H1 (cell line): ENCODE measurements around the gene CMSS1. TPM values are rescaled to one million over a fixed set of nuclear protein-coding genes. Genes with fewer than 3 reads are reported as not detected.

Source experiments
- CTCF ChIA-PET: fragments of 300-600 bp; sonication (Branson Sonifier 250); formaldehyde crosslinking; loops from one replicate; lab custom pipeline; 2021; ENCODE audit not compliant: partially characterized antibody; lab: Charles Lee
- POLR2A ChIA-PET: fragments of 300-600 bp; sonication (Branson Sonifier 250); formaldehyde crosslinking; loops from one replicate; lab custom pipeline; 2021; ENCODE audit warnings: inconsistent platforms; ENCODE audit not compliant: partially characterized antibody; lab: Charles Lee
- DNase-seq, 2 experiments: peaks; one replicate each; pipeline versions ENCODE4 v3.0.0 to v3.0.0-alpha.2; 2010 to 2022; ENCODE audit warnings: low spot score in 2 of 2, low read depth in 1 of 2, mixed read lengths in 1 of 2
- FAIRE-seq: peaks from 2 replicates; lab custom pipeline; 2011; peaks lifted over from hg19 to GRCh38; lab: Jason Lieb, UNC
- H2AFZ ChIP-seq: 2 replicates; pipeline ENCODE4 v1.8.1; 2012; ENCODE audit warnings: low read length, inconsistent platforms
- H2AK5ac ChIP-seq: 2 replicates; pipeline ENCODE4 v1.6.1; 2013; ENCODE audit warnings: low read depth, low read length
- H2BK120ac ChIP-seq: replicated peaks from 2 replicates; pipeline ENCODE3; 2013; ENCODE audit warnings: low read depth, low read length, inconsistent platforms
- H2BK12ac ChIP-seq: 2 replicates; pipeline ENCODE4 v1.6.1; 2013; ENCODE audit warnings: low read depth, low read length
- H2BK15ac ChIP-seq: 2 replicates; pipeline ENCODE4 v1.6.1; 2013; ENCODE audit warnings: low read length
- H2BK20ac ChIP-seq: 2 replicates; pipeline ENCODE4 v1.6.1; 2013; ENCODE audit warnings: low read length
- H2BK5ac ChIP-seq: 2 replicates; pipeline ENCODE4 v1.6.1; 2013; ENCODE audit warnings: low read depth, low read length
- H3K14ac ChIP-seq: 2 replicates; pipeline ENCODE4 v1.6.1; 2013; ENCODE audit warnings: inconsistent platforms; ENCODE audit not compliant: insufficient read length
- H3K18ac ChIP-seq: 2 replicates; pipeline ENCODE4 v1.6.1; 2013; ENCODE audit warnings: low read length; ENCODE audit errors: extremely low read depth
- H3K23ac ChIP-seq: 2 replicates; pipeline ENCODE4 v1.6.1; 2013; ENCODE audit warnings: inconsistent platforms; ENCODE audit not compliant: insufficient read length
- H3K23me2 ChIP-seq: 2 replicates; pipeline ENCODE4 v1.6.1; 2013; ENCODE audit warnings: low read depth, low read length
- H3K27ac ChIP-seq: 2 replicates; pipeline ENCODE4 v1.6.1; 2011; ENCODE audit warnings: low read depth, low read length, inconsistent platforms
- H3K27me3 ChIP-seq, 4 experiments: replicated peaks in 1 of 4; 1 replicate in 1 of 4; 2 replicates in 3 of 4; pipeline versions ENCODE4 v1.6.1 to v1.8.1; 2011 to 2013; ENCODE audit warnings: low read length in 3 of 4, mild to moderate bottlenecking in 3 of 4, inconsistent platforms in 2 of 4, mixed read lengths in 2 of 4, moderate library complexity in 1 of 4; ENCODE audit not compliant: control insufficient read depth in 3 of 4, insufficient read depth in 3 of 4; ENCODE audit errors: extremely low read depth in 1 of 4
- H3K36me3 ChIP-seq, 4 experiments: 2 replicates each; pipeline versions ENCODE4 v1.6.1 to v1.8.1; 2011 to 2013; ENCODE audit warnings: mild to moderate bottlenecking in 4 of 4, low read length in 3 of 4, moderate library complexity in 2 of 4, control low read depth in 1 of 4, inconsistent platforms in 1 of 4; ENCODE audit not compliant: insufficient read depth in 4 of 4, control insufficient read depth in 2 of 4
- H3K4ac ChIP-seq: replicated peaks from 2 replicates; pipeline ENCODE3; 2013; ENCODE audit warnings: low read length, low read depth, mixed read lengths, inconsistent platforms; ENCODE audit not compliant: insufficient read length
- H3K4me1 ChIP-seq, 4 experiments: replicated peaks in 1 of 4; 1 replicate in 1 of 4; 2 replicates in 3 of 4; pipeline versions ENCODE4 v1.6.1 to v1.8.1; 2011 to 2013; ENCODE audit warnings: low read length in 3 of 4, inconsistent platforms in 2 of 4, mixed read lengths in 1 of 4; ENCODE audit not compliant: insufficient read depth in 4 of 4, control insufficient read depth in 3 of 4
- H3K4me2 ChIP-seq, 2 experiments: 2 replicates each; pipeline versions ENCODE4 v1.6.1 to v1.8.1; 2011 to 2013; ENCODE audit warnings: low read depth in 2 of 2, low read length in 2 of 2, control low read depth in 1 of 2, inconsistent platforms in 1 of 2, mild to moderate bottlenecking in 1 of 2; ENCODE audit not compliant: insufficient read depth in 1 of 2
- H3K4me3 ChIP-seq, 4 experiments: fragments of 200-600, 300-600 bp in 1 of 4; sonication (generic), shearing (Covaris generic), sonication (Bioruptor Twin) in 1 of 4; 2 replicates each; pipeline versions ENCODE4 v1.5.1 to v1.8.1; 2011 to 2016; ENCODE audit warnings: low read length in 4 of 4, low read depth in 3 of 4, control low read depth in 2 of 4, inconsistent platforms in 2 of 4, mild to moderate bottlenecking in 2 of 4, mixed read lengths in 1 of 4, moderate library complexity in 1 of 4; ENCODE audit not compliant: insufficient read depth in 2 of 4; ENCODE audit errors: extremely low read depth in 1 of 4
- H3K56ac ChIP-seq: replicated peaks from 2 replicates; pipeline ENCODE3; 2013; ENCODE audit warnings: low read depth, mild to moderate bottlenecking, mixed read lengths, low read length, inconsistent platforms; ENCODE audit not compliant: insufficient read length
- H3K79me1 ChIP-seq: 2 replicates; pipeline ENCODE4 v1.6.1; 2013; ENCODE audit warnings: low read depth, low read length, control low read depth
- H3K79me2 ChIP-seq, 2 experiments: 2 replicates each; pipeline versions ENCODE4 v1.6.1 to v1.8.1; 2012 to 2013; ENCODE audit warnings: low read length in 2 of 2, mild to moderate bottlenecking in 2 of 2, inconsistent platforms in 1 of 2; ENCODE audit not compliant: insufficient read depth in 2 of 2, control insufficient read depth in 1 of 2
- H3K9ac ChIP-seq, 4 experiments: replicated peaks in 1 of 4; 1 replicate in 1 of 4; 2 replicates in 3 of 4; pipeline versions ENCODE4 v1.6.1 to v1.8.1; 2011 to 2013; ENCODE audit warnings: low read depth in 3 of 4, low read length in 3 of 4, control low read depth in 2 of 4, mild to moderate bottlenecking in 2 of 4, moderate library complexity in 2 of 4, inconsistent platforms in 1 of 4; ENCODE audit errors: extremely low read depth in 1 of 4
- H3K9me3 ChIP-seq, 2 experiments: 2 replicates each; pipeline versions ENCODE4 v1.6.1 to v1.8.1; 2012 to 2013; ENCODE audit warnings: mild to moderate bottlenecking in 2 of 2, moderate library complexity in 2 of 2, control low read depth in 1 of 2, inconsistent platforms in 1 of 2, low read depth in 1 of 2, low read length in 1 of 2, mixed read lengths in 1 of 2; ENCODE audit not compliant: insufficient read depth in 2 of 2
- H4K20me1 ChIP-seq, 2 experiments: replicated peaks in 1 of 2; 2 replicates each; pipeline versions ENCODE3 to v1.8.1; 2011 to 2013; ENCODE audit warnings: inconsistent platforms in 2 of 2, low read length in 2 of 2, mild to moderate bottlenecking in 1 of 2; ENCODE audit not compliant: insufficient read depth in 2 of 2, control insufficient read depth in 1 of 2
- H4K5ac ChIP-seq: 2 replicates; pipeline ENCODE4 v1.6.1; 2013; ENCODE audit warnings: low read length, low read depth, mixed read lengths, inconsistent platforms; ENCODE audit not compliant: insufficient read length
- H4K8ac ChIP-seq: 2 replicates; pipeline ENCODE4 v1.8.0; 2013; ENCODE audit warnings: mild to moderate bottlenecking, moderate library complexity, low read length, inconsistent platforms; ENCODE audit not compliant: insufficient read depth; ENCODE audit errors: extremely low read depth
- H4K91ac ChIP-seq: replicated peaks from 2 replicates; pipeline ENCODE3; 2013; ENCODE audit warnings: low read length, mixed read lengths, inconsistent platforms; ENCODE audit not compliant: insufficient read length
- CTCF ChIP-seq, 3 experiments: IDR thresholded peaks; 1 replicate in 2 of 3; 2 replicates in 1 of 3; pipeline versions ENCODE4 v1.5.1 to v1.6.1; 2011; ENCODE audit warnings: low read length in 3 of 3, mild to moderate bottlenecking in 3 of 3, inconsistent platforms in 2 of 3, low read depth in 1 of 3, moderate library complexity in 1 of 3; ENCODE audit not compliant: insufficient read depth in 1 of 3; ENCODE audit errors: control extremely low read depth in 1 of 3
- MAFK ChIP-seq: IDR thresholded peaks from 2 replicates; pipeline ENCODE4 v1.6.1; 2012; ENCODE audit warnings: low read depth, mild to moderate bottlenecking, improper control_type of control experiment, low read length
- RAD21 ChIP-seq, 2 experiments: IDR thresholded peaks in 1 of 2; conservative IDR thresholded peaks in 1 of 2; 2 replicates each; pipeline ENCODE4 v1.6.1; 2011; ENCODE audit warnings: low read depth in 2 of 2, low read length in 2 of 2, improper control_type of control experiment in 1 of 2, inconsistent platforms in 1 of 2, mild to moderate bottlenecking in 1 of 2, moderate library complexity in 1 of 2
- SUZ12 ChIP-seq: fragments of 200-600 bp; sonication (generic); IDR thresholded peaks from 2 replicates; pipeline ENCODE4 v1.6.1; 2012; ENCODE audit warnings: mild to moderate bottlenecking, inconsistent platforms, low read length, moderate library complexity, mixed read lengths
- USF2 ChIP-seq: IDR thresholded peaks from 2 replicates; pipeline ENCODE4 v1.6.1; 2011; ENCODE audit warnings: low read length, improper control_type of control experiment
- WGBS, 2 experiments: shearing (Covaris generic) in 1 of 2; methylation state at CpG; one replicate each; pipeline versions ENCODE4 v1.1.6 to v1.1.7; 2013 to 2015; ENCODE audit warnings: low lambda C conversion rate in 2 of 2, mixed read lengths in 2 of 2, inconsistent platforms in 1 of 2, low coverage in 1 of 2, missing lambda C conversion rate in 1 of 2; ENCODE audit not compliant: insufficient replicate concordance in 2 of 2, insufficient coverage in 1 of 2, insufficient read length in 1 of 2; ENCODE audit errors: extremely low coverage in 1 of 2, missing lambda C conversion rate in 1 of 2; 5-methylcytosine and 5-hydroxymethylcytosine counted together
- polyA plus RNA-seq, 7 experiments: library from polyadenylated mRNA; depleted of rRNA in 3 of 7; stranded (reverse) in 5 of 7; unstranded in 2 of 7; fragments of >200 nt in 5 of 7; fragments of 200-250 nt in 2 of 7; gene quantifications; 1 replicate in 5 of 7; 2 replicates in 1 of 7; 4 replicates in 1 of 7; pipeline versions ENCODE4 v1.2.1 to v1.2.3, GENCODE V29; 2011 to 2013; ENCODE audit warnings: missing spikeins in 2 of 7, mixed read lengths in 2 of 7
- total RNA-seq: library from RNA; stranded (reverse); fragmentation: NEBNext Ultra II Directional; extraction: Animal tissue kit (Norgen Biotek cat#: 25700); gene quantifications from 2 replicates; pipeline ENCODE4 v1.2.1, GENCODE V29; 2021

Gene CMSS1
- total and polyA plus RNA-seq, 2 of the 8 experiments (the other 6 are each of a cell fraction or from before 2014, with no cell fraction given): 15.2 to 75.1 TPM

GRCh38 chr3:100068826-100069225 lies 251.2 kb downstream of the CMSS1 start:
- no peak overlapping the region for H3K4me2 ChIP-seq
- H2BK20ac ChIP-seq: no peak overlapping the region
- peak; percentile 36 to 88 for DNase-seq
- H3K4me3 ChIP-seq: no peak overlapping the region
- no peak overlapping the region for H3K27ac ChIP-seq
- H3K79me1 ChIP-seq: no peaks in the 10 kb centered on the region
- H3K23ac ChIP-seq: no peak overlapping the region
- no peak overlapping the region for H3K14ac ChIP-seq
- POLR2A ChIA-PET: no interaction called here
- H4K8ac ChIP-seq: no peak overlapping the region
- TF ChIP-seq USF2 (0 out of 2 replicates have a peak, but pooled peaks have one; percentile 16), SUZ12 (no peak), CTCF (IDR thresholded peaks at IDR 0.05; ENCODE audit: control extremely low read depth in 1 of 3, insufficient read depth in 1 of 3, low read depth in 1 of 3, low read length in 3 of 3) (peak; percentile 74 to 86 (median 77)), RAD21 (IDR thresholded peaks at IDR 0.05 in 1 of 2, conservative IDR thresholded peaks at IDR 0.05 in 1 of 2; ENCODE audit: low read depth in 2 of 2, low read length in 2 of 2) (peak; percentile 81 to 87), MAFK (no peak)
- TF ChIP-seq, all 59 proteins: peak for 3
- Histone ChIP-seq H3K56ac (no peak overlapping the region), H2AFZ (no peak overlapping the region), H3K36me3 (no peaks in the 10 kb centered on the region), H3K4ac (no peak overlapping the region), H3K9ac (no peak overlapping the region), H3K79me2 (no peaks in the 10 kb centered on the region), H3K9me3 (no peaks in the 10 kb centered on the region), H2AK5ac (no peak overlapping the region), H4K5ac (no peak overlapping the region), H2BK15ac (no peak overlapping the region), H2BK12ac (no peak overlapping the region), H3K23me2 (no peaks in the 10 kb centered on the region), H4K91ac (no peak overlapping the region), H3K4me1 (peaks cover 0 to 4% (median 3%) of the 10 kb centered on the region in 4 experiments; a peak in 3 of 7 replicates), H3K18ac (no peak overlapping the region), H2BK120ac (no peak overlapping the region), H3K27me3 (no peaks in the 10 kb centered on the region), H2BK5ac (no peak overlapping the region), H4K20me1 (no peaks in the 10 kb centered on the region)
- WGBS, 2 experiments: 32% methylated on average over 5 of the region's 5 CpGs; no CpG with 5 or more reads in 1 of the 2 experiments
- peak; percentile 93 for FAIRE-seq
- CTCF ChIA-PET: interaction anchor here (0.6 to 2.7 kb wide), 40 partner anchors 10 to 258 kb away, joined by 3 to 27 read pairs (median 4); partner anchors contain the start of genes CMSS1 and TBC1D23
